Activated CD4-positive, alpha-beta memory T cell treated with anti-CD3 and anti-CD28 coated beads, Interleukin-2, amount 10 ng/mL, durations not matched to agents 7 days and 5 days (primary cell): ENCODE results near the gene NOC3L. TPM values are rescaled to one million over a fixed set of nuclear protein-coding genes. Genes with fewer than 3 reads are reported as not detected.
"Not testable (repeated sequence)": the region's sequence is repeated elsewhere in the genome, so short reads cannot be mapped to it uniquely, and the experiment has no call there.

Source experiments
- CTCF ChIA-PET: fragments of 350-600 bp; sonication (Branson Sonifier 250); formaldehyde crosslinking; loops from one replicate; lab custom pipeline; 2021; ENCODE audit warnings: antibody characterized with exemption, inconsistent platforms; lab: Charles Lee
- POLR2A ChIA-PET: fragments of 350-600 bp; sonication (Branson Sonifier 250); formaldehyde crosslinking; loops from one replicate; lab custom pipeline; 2021; ENCODE audit warnings: antibody characterized with exemption; lab: Charles Lee
- DNase-seq: peaks from one replicate; pipeline ENCODE4 v3.0.0-alpha.2; 2020
- H3K27ac Mint-ChIP-seq: one replicate; pipeline ENCODE4 v1.8.0; 2021; ENCODE audit warnings: mild to moderate bottlenecking, mixed read lengths
- H3K27me3 Mint-ChIP-seq: one replicate; pipeline ENCODE4 v1.8.0; 2021; ENCODE audit warnings: mixed read lengths
- H3K36me3 Mint-ChIP-seq: one replicate; pipeline ENCODE4 v1.8.0; 2021; ENCODE audit warnings: low read depth, mixed read lengths
- H3K4me1 Mint-ChIP-seq: one replicate; pipeline ENCODE4 v1.8.0; 2021; ENCODE audit warnings: mixed read lengths
- H3K4me3 Mint-ChIP-seq: one replicate; pipeline ENCODE4 v1.8.0; 2021; ENCODE audit warnings: mild to moderate bottlenecking, mixed read lengths
- H3K9me3 Mint-ChIP-seq: one replicate; pipeline ENCODE4 v1.8.0; 2021; ENCODE audit warnings: mixed read lengths
- total RNA-seq, 2 experiments: library from RNA; stranded (reverse); gene quantifications; one replicate each; pipeline ENCODE4 v1.2.3, GENCODE V29; 2021

Gene NOC3L
- total RNA-seq, 2 experiments from 2014 or later = 18.6 TPM

- ChIA-PET POLR2A (interaction anchor here (1.4 kb wide), 1 partner anchor 11 kb away, joined by 3 read pairs; no protein-coding TSS in a partner anchor), CTCF (interaction anchor here (1.4 kb wide), 1 partner anchor 88 kb away, joined by 4 read pairs; no protein-coding TSS in a partner anchor)
- Mint-ChIP-seq H3K4me3 (no peak overlapping the region), H3K9me3 (no peaks in the 10 kb centered on the region), H3K36me3 (peaks cover 59% of the 10 kb centered on the region), H3K27me3 (no peaks in the 10 kb centered on the region), H3K27ac (no peak overlapping the region), H3K4me1 (peaks cover 33% of the 10 kb centered on the region)
- no peak for DNase-seq
Measured at GRCh38 chr10:94355841-94356240, 6.9 kb downstream of the NOC3L start.

GRCh38 chr10:94353336-94353735 lies 9.4 kb downstream of the NOC3L start:
- H3K27me3 Mint-ChIP-seq = no peaks in the 10 kb centered on the region
- peaks cover 52% of the 10 kb centered on the region for H3K36me3 Mint-ChIP-seq
- CTCF ChIA-PET = interaction anchor here (1.2 kb wide), 1 partner anchor 34 kb away, joined by 5 read pairs; no protein-coding TSS in a partner anchor
- H3K27ac Mint-ChIP-seq = no peak overlapping the region
- H3K4me3 Mint-ChIP-seq = no peak overlapping the region
- POLR2A ChIA-PET = no interaction called here
- H3K9me3 Mint-ChIP-seq = no peaks in the 10 kb centered on the region
- peaks cover 20% of the 10 kb centered on the region for H3K4me1 Mint-ChIP-seq
- DNase-seq = no peak

DNA sequence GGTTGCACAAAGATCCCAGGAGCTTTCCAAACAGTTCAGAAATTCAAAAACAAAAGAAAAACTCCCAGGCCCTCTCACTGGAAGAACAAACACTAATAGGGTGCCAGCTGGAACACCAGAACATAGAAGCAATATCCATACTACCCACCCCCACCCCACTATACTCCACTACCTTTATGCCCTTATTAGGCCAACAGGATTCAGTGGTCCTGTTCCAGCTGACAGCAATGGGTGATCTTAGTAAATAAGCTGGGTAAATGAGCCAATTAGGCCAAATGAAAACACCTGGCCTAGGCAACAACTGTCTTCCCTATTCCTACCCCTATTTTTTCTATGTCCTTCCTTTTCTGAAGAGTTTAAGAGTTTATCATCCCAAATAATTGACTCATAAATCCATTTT lies 11.7 kb downstream of the NOC3L start:
- ChIA-PET POLR2A (no interaction called here), CTCF (interaction anchor here (2.1 kb wide), 1 partner anchor 31 kb away, joined by 6 read pairs; no protein-coding TSS in a partner anchor)
- H3K36me3 Mint-ChIP-seq = peaks cover 39% of the 10 kb centered on the region
- H3K27me3 Mint-ChIP-seq = no peaks in the 10 kb centered on the region
- no peak overlapping the region for H3K4me3 Mint-ChIP-seq
- no peak overlapping the region for H3K27ac Mint-ChIP-seq
- no peaks in the 10 kb centered on the region for H3K9me3 Mint-ChIP-seq
- H3K4me1 Mint-ChIP-seq = peaks cover 3% of the 10 kb centered on the region
- DNase-seq = no peak

- POLR2A ChIA-PET, H3K4me3 Mint-ChIP-seq, H3K27ac Mint-ChIP-seq, H3K27me3 Mint-ChIP-seq, DNase-seq, H3K4me1 Mint-ChIP-seq, H3K9me3 Mint-ChIP-seq: not testable (repeated sequence)
- H3K36me3 Mint-ChIP-seq = peaks cover 41% of the 10 kb centered on the region
- CTCF ChIA-PET = interaction anchor here (0.6 to 2.1 kb wide), 3 partner anchors 31 to 648 kb away, joined by 3 to 6 read pairs (median 3); partner anchors contain the start of gene FRA10AC1
Measured at GRCh38 chr10:94350500-94350899, 12.2 kb downstream of the NOC3L start.

DNA sequence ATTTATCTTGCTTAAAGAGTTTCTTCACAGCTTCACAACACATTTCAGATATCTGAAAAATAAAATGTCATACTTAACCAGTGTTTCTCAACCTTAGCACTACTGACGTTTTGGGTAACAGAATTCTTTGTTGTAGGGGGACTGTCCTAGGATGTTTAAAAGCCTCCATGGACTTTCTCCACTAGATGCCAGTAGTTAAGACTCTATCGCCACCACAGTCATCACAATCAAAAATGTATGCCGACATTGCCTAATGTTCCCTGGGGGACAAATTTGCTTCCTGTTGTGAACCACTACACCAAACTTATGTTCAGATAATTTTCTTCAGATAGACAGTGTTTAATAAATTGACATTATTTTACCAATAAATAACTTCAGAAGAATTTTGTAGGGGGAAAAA lies 13.4 kb downstream of the NOC3L start:
- ChIA-PET POLR2A (no interaction called here), CTCF (interaction anchor here (2.1 kb wide), 1 partner anchor 29 kb away, joined by 6 read pairs; no protein-coding TSS in a partner anchor)
- Mint-ChIP-seq H3K27me3 (no peaks in the 10 kb centered on the region), H3K9me3 (no peaks in the 10 kb centered on the region), H3K27ac (no peak overlapping the region), H3K4me3 (no peak overlapping the region), H3K4me1 (peaks cover 7% of the 10 kb centered on the region), H3K36me3 (peaks cover 38% of the 10 kb centered on the region)
- no peak for DNase-seq

GRCh38 chr10:94344522-94345122 lies 18.1 kb downstream of the NOC3L start:
- ChIA-PET POLR2A (interaction anchor here (1.7 kb wide), 1 partner anchor 11 kb away, joined by 3 read pairs; no protein-coding TSS in a partner anchor), CTCF (no interaction called here)
- Mint-ChIP-seq H3K4me3 (no peak overlapping the region), H3K4me1 (peaks cover 7% of the 10 kb centered on the region), H3K9me3 (no peaks in the 10 kb centered on the region), H3K27me3 (no peaks in the 10 kb centered on the region), H3K27ac (no peak overlapping the region), H3K36me3 (peaks cover 42% of the 10 kb centered on the region)
- DNase-seq = no peak

DNA sequence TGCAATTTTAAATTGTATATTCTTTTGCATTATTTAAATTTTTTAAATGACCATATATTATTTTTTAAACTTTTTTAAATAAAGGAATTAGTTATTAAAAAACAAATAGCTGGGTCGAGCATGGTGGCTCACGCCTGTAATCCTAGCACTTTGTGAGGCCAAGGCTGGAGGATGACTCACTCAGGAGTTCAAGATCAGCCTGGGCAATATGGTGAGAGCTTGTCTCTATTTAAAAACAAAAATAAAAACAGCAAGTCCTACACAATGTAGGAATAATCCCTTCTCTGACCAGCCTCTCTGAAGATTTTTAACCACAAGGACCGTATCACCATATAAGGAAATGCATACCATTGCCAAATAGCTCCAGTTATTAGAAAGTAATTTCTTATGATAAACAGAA lies 19.6 kb downstream of the NOC3L start:
- H3K9me3 Mint-ChIP-seq = no peaks in the 10 kb centered on the region
- POLR2A ChIA-PET = interaction anchor here (1.1 kb wide), 1 partner anchor 19 kb away, joined by 4 read pairs; the partner anchor contains the start of gene NOC3L
- no peak overlapping the region for H3K4me3 Mint-ChIP-seq
- CTCF ChIA-PET = interaction anchor here (0.7 to 1.3 kb wide), 2 partner anchors 52 to 101 kb away, joined by 3 to 5 read pairs; no protein-coding TSS in a partner anchor
- H3K4me1 Mint-ChIP-seq = peaks cover 7% of the 10 kb centered on the region
- no peak for DNase-seq
- H3K27ac Mint-ChIP-seq = no peak overlapping the region
- H3K27me3 Mint-ChIP-seq = no peaks in the 10 kb centered on the region
- H3K36me3 Mint-ChIP-seq = peaks cover 47% of the 10 kb centered on the region

GRCh38 chr10:94334857-94335256 lies 27.9 kb downstream of the NOC3L start:
- ChIA-PET CTCF (interaction anchor here (1.3 kb wide), 2 partner anchors 15 to 29 kb away, joined by 3 read pairs; no protein-coding TSS in a partner anchor), POLR2A (no interaction called here)
- no peaks in the 10 kb centered on the region for H3K9me3 Mint-ChIP-seq
- no peak overlapping the region for H3K27ac Mint-ChIP-seq
- no peaks in the 10 kb centered on the region for H3K4me1 Mint-ChIP-seq
- no peak overlapping the region for H3K4me3 Mint-ChIP-seq
- DNase-seq = no peak
- H3K36me3 Mint-ChIP-seq = peaks cover 65% of the 10 kb centered on the region
- H3K27me3 Mint-ChIP-seq = no peaks in the 10 kb centered on the region

DNA sequence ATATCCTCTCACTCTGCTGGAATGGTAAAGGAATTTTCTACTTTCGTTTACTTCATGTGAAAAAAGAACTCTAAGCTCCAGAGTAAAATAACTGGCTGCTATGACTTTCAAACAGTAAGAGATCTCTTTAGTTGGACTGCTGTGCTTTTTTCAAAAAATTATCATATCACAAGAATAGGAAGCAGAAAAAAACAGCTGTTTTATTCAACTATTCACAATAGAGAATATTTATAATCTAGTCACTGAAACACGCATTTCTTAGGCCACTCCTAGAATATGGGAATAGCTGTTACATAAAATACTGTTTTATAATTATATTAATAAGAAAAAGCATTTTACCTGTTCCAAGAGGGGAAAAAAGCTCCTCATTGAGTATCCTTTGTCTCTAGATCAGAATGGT lies 29.7 kb downstream of the NOC3L start:
- Mint-ChIP-seq H3K4me3 (no peak overlapping the region), H3K4me1 (no peaks in the 10 kb centered on the region), H3K27me3 (no peaks in the 10 kb centered on the region), H3K9me3 (no peaks in the 10 kb centered on the region), H3K36me3 (peaks cover 58% of the 10 kb centered on the region), H3K27ac (no peak overlapping the region)
- ChIA-PET CTCF (interaction anchor here (2.8 kb wide), 1 partner anchor 12 kb away, joined by 39 read pairs; no protein-coding TSS in a partner anchor), POLR2A (no interaction called here)
- no peak for DNase-seq

DNA sequence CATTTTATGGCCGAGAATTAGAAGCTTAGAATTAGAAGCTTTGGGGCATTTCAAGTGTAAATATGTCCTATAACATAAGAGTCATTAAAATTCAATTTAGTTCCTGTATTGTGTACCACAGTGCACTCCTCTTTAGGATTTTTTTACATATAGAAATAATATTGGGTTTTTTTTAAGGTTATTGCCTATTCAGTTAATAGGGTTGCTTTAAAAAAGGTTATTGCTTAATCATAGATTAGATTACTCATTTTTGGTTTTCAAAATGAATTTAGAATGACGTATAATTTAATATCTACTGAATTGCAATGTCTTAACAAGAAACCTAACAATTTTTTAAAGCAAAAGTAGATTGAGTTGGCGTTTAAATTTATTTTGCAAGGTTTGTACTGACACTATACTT lies 34.1 kb downstream of the NOC3L start:
- ChIA-PET CTCF (interaction anchor here (1.5 kb wide), 1 partner anchor 9 kb away, joined by 7 read pairs; no protein-coding TSS in a partner anchor), POLR2A (no interaction called here)
- H3K27ac Mint-ChIP-seq = no peak overlapping the region
- DNase-seq = no peak
- H3K27me3 Mint-ChIP-seq = no peaks in the 10 kb centered on the region
- H3K36me3 Mint-ChIP-seq = peaks cover 37% of the 10 kb centered on the region
- no peaks in the 10 kb centered on the region for H3K9me3 Mint-ChIP-seq
- H3K4me1 Mint-ChIP-seq = no peaks in the 10 kb centered on the region
- no peak overlapping the region for H3K4me3 Mint-ChIP-seq

DNA sequence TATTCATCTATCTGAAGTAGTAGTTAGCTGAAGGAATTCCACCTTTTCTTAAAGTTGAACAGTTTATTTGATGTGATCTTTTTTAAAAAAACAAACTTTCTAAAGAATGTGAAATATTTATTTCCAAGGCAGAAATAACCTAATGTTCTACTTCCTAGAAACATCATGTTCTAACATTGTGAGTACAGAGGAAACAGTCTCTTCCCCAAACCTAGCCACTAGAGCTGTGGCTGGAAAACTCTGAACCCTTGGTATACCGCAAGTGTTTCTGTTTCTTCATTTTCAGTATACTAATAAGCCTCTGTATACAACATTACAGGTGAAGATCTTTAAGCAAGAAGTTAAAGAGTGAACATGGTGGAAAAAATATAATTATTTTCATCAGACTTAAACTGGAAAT lies 35.1 kb downstream of the NOC3L start:
- Mint-ChIP-seq H3K9me3 (no peaks in the 10 kb centered on the region), H3K4me1 (no peaks in the 10 kb centered on the region), H3K27me3 (no peaks in the 10 kb centered on the region), H3K27ac (no peak overlapping the region), H3K36me3 (peaks cover 32% of the 10 kb centered on the region), H3K4me3 (no peak overlapping the region)
- DNase-seq = no peak
- ChIA-PET CTCF (no interaction called here), POLR2A (no interaction called here)

DNA sequence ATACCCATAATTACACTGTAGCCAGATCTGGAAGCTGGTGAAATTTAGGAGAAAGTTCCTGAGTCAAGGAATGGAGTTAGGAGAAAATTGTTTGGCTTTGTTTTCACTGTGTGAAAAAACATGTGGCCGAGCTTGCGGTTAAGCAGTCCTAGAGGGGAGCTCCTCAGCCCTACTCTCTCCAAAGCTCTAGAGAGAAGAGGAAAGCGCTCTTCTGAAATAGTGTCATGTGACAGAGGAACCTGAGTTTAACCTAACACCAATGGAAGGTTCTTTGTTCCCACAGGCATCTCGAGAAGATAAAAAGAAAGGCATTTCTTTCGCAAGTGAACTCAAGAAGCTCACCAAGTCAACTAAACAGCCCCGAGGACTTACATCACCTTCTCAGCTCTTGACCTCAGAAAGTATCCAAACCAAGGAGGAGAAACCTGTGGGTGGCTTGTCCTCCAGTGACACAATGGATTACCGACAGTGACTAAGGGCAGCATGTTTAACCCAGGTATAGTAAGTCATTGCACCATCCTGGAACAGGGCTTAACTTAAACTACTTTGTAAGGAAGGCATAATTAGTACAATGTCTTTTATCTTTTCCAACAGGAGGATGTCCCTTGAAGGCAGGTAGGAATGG lies 38.0 kb downstream of the NOC3L start:
- Mint-ChIP-seq H3K27me3 (no peaks in the 10 kb centered on the region), H3K9me3 (no peaks in the 10 kb centered on the region), H3K36me3 (peaks cover 14% of the 10 kb centered on the region), H3K4me1 (no peaks in the 10 kb centered on the region), H3K27ac (no peak overlapping the region), H3K4me3 (no peak overlapping the region)
- POLR2A ChIA-PET = no interaction called here
- no peak for DNase-seq
- CTCF ChIA-PET = interaction anchor here (1.0 to 1.2 kb wide), 2 partner anchors 46 to 119 kb away, joined by 3 read pairs; no protein-coding TSS in a partner anchor

- Mint-ChIP-seq H3K9me3 (no peaks in the 10 kb centered on the region), H3K36me3 (no peaks in the 10 kb centered on the region), H3K4me3 (no peak overlapping the region), H3K27me3 (no peaks in the 10 kb centered on the region), H3K27ac (no peak overlapping the region), H3K4me1 (peaks cover 4% of the 10 kb centered on the region)
- ChIA-PET CTCF (interaction anchor here (0.6 to 4.6 kb wide), 37 partner anchors 8 to 618 kb away, joined by 3 to 39 read pairs (median 5); partner anchors contain the start of genes FRA10AC1 and NOC3L), POLR2A (no interaction called here)
- peak; percentile 68 for DNase-seq
Measured at GRCh38 chr10:94320285-94320914, 42.3 kb downstream of the NOC3L start.
